HepG2 (cell line): ENCODE measurements around the gene JTB. TPM values are rescaled to one million over a fixed set of nuclear protein-coding genes. Genes with fewer than 3 reads are reported as not detected.
A peak's percentile ranks its signal among the peaks of the same experiment; 100 is the strongest.

Experiments
- KIAA2018 ChIP-seq: sonication (generic); formaldehyde crosslinking; IDR thresholded peaks from 2 replicates; pipeline ENCODE4 v1.5.0; 2020; ENCODE audit warnings: mild to moderate bottlenecking, missing genetic modification reagents, borderline replicate concordance
- MIXL1 ChIP-seq: IDR thresholded peaks from 2 replicates; pipeline ENCODE4 v1.6.1; 2016
- POLR2AphosphoS5 ChIP-seq: IDR thresholded peaks from 2 replicates; pipeline ENCODE4 v1.6.1; 2012; ENCODE audit warnings: low read depth, low read length
- PRDM15 ChIP-seq: sonication (generic); formaldehyde crosslinking; IDR thresholded peaks from 2 replicates; pipeline ENCODE4 v1.4.0; 2020; ENCODE audit warnings: missing genetic modification reagents
- SIN3B ChIP-seq: fragments of 150-350 bp; IDR thresholded peaks from 2 replicates; pipeline ENCODE4 v1.6.1; 2014; ENCODE audit warnings: low read length
- SMAD3 ChIP-seq: sonication (generic); formaldehyde crosslinking; IDR thresholded peaks from 2 replicates; pipeline ENCODE4 v1.4.0; 2020; ENCODE audit warnings: missing genetic modification reagents
- ZBTB25 ChIP-seq: IDR thresholded peaks from 2 replicates; pipeline ENCODE4 v1.6.1; 2018; ENCODE audit warnings: missing genetic modification reagents
- ZFP36L1 ChIP-seq: sonication (generic); formaldehyde crosslinking; IDR thresholded peaks from 2 replicates; pipeline ENCODE4 v1.8.0; 2022; ENCODE audit warnings: mild to moderate bottlenecking, missing genetic modification reagents, moderate library complexity
- ZNF512B ChIP-seq: sonication (generic); formaldehyde crosslinking; IDR thresholded peaks from 2 replicates; pipeline ENCODE4 v1.5.1; 2020; ENCODE audit warnings: missing genetic modification reagents, mild to moderate bottlenecking, borderline replicate concordance
- ZNF800 ChIP-seq: sonication (generic); formaldehyde crosslinking; IDR thresholded peaks from 2 replicates; pipeline ENCODE4 v1.4.0; 2020; ENCODE audit warnings: missing genetic modification reagents
- polyA plus RNA-seq, 8 experiments: library from polyadenylated mRNA; depleted of rRNA in 3 of 8; stranded (reverse) in 7 of 8; unstranded in 1 of 8; fragments of >200 nt; fragmentation: Illumina TruSeq in 4 of 8; extraction: Trizol in 4 of 8; gene quantifications; 2 replicates each; pipeline versions ENCODE4 v1.2.1 to v1.2.3, GENCODE V29; 2011 to 2016; ENCODE audit warnings: low read depth in 4 of 8, missing spikeins in 1 of 8, mixed read lengths in 1 of 8; ENCODE audit not compliant: insufficient read depth in 1 of 8
- total RNA-seq, 5 experiments: library from RNA; depleted of rRNA; stranded (reverse); fragments of >200 nt; fragmentation: Illumina TruSeq; extraction: Trizol; gene quantifications; 2 replicates each; pipeline ENCODE4 v1.2.3, GENCODE V29; 2016; ENCODE audit warnings: low read depth in 1 of 5

Gene JTB
- total and polyA plus RNA-seq, 2 of the 13 experiments (the other 11 are each of a cell fraction or from before 2014, with no cell fraction given) = 96.7 to 99.2 TPM

- TF ChIP-seq PRDM15 (CRISPR knock-in tag) = no peak
- no peak for TF ChIP-seq KIAA2018 (CRISPR knock-in tag)
- no peak for TF ChIP-seq ZNF512B
- peak; percentile 94 for TF ChIP-seq SMAD3 (CRISPR knock-in tag)
- TF ChIP-seq ZBTB25 (CRISPR knock-in tag) = no peak; the same call in 1 of the 2 replicates
- 0 out of 2 replicates have a peak, but pooled peaks have one; percentile 30 for TF ChIP-seq ZNF800
- TF ChIP-seq ZFP36L1 (CRISPR knock-in tag) = no peak
- TF ChIP-seq MIXL1 = peak; percentile 71
- TF ChIP-seq POLR2AphosphoS5 = peak; percentile 100
- peak; percentile 62; the same call in 1 of the 2 replicates for TF ChIP-seq SIN3B
Measured at GRCh38 chr1:153990468-153991150, 13.1 kb upstream of the JTB start, which contains the start of gene RPS27 (continued).
